ENCODE data around the gene DIS3L2. TPM values are rescaled to one million over a fixed set of nuclear protein-coding genes. Genes with fewer than 3 reads are reported as not detected.
"Not testable (repeated sequence)": the region's sequence is repeated elsewhere in the genome, so short reads cannot be mapped to it uniquely, and the experiment has no call there.

The DIS3L2 gene
- total and polyA plus RNA-seq, 3 experiments from 2014 or later, result 16.4 to 29.5 (median 28.6) TPM

DNA sequence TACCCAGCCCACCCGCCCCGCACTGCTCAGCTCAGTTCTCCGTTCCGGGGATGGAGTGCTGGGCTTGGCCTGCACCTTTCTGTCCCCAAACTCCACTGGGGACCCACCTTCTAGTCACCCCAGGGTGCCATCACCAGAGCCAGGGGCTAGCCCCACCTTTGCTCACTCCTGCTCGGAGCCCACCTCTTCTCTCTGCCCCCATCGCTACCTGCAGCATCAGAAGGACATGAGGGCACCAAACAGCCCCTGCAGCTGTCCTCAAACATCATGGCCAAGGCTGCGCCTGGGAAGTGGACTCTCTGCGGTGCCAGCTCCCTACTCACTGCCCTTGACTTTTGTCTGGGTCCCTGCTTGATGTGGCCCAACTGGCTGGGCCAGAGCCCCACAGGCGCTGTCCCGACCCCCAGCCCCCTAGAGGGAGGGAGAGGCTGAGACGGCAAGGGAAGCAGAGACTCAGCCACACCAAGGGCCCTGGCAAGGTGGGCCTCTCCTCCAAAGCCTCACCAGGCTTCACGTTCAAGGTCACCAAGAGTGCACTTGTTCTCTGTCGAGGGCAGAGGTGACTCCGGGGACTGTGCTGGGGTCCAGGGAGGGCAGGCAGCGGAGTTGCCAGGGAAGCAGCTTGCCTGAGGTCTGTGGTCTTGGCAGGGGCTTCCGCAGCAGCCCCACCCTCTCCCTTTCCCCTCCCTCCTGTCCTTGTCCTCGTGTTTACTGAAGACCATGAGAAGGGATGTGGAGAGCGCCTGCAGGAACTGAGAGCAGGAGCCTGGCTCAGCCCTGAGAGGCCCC, 403.5 kb downstream of the DIS3L2 start:
- peaks cover 16% of the 10 kb centered on the region for H3K4me1 ChIP-seq (ENCODE audit: insufficient read depth, low read length)
- POLR2A ChIA-PET; H3K27ac ChIP-seq (ENCODE audit: low read depth, low read length); H3K27me3 ChIP-seq (ENCODE audit: insufficient read depth, low read length, poor library complexity, severe bottlenecking); H3K9me3 Mint-ChIP-seq; H3K27me3 Mint-ChIP-seq; H3K36me3 Mint-ChIP-seq; H3K36me3 ChIP-seq (ENCODE audit: insufficient read depth, low read length); H3K9me3 ChIP-seq (ENCODE audit: low read length); H3K4me3 ChIP-seq (ENCODE audit: low read length): not testable (repeated sequence)
- H3K27ac Mint-ChIP-seq, result peak overlapping the region in 2 of 8 donors; percentile 45 to 50
- H3K4me1 Mint-ChIP-seq, result peaks cover 9 to 23% (median 11%) of the 10 kb centered on the region in 3 donors
- H3K4me3 Mint-ChIP-seq, result peak overlapping the region in 2 of 7 donors; percentile 20 to 37
- DNase-seq, result peak in 1 of 5 donors; percentile 32
- CTCF ChIA-PET, result interaction anchor here (1.0 kb wide), 1 partner anchor 12 kb away, joined by 3 read pairs; no protein-coding TSS in a partner anchor

DNA sequence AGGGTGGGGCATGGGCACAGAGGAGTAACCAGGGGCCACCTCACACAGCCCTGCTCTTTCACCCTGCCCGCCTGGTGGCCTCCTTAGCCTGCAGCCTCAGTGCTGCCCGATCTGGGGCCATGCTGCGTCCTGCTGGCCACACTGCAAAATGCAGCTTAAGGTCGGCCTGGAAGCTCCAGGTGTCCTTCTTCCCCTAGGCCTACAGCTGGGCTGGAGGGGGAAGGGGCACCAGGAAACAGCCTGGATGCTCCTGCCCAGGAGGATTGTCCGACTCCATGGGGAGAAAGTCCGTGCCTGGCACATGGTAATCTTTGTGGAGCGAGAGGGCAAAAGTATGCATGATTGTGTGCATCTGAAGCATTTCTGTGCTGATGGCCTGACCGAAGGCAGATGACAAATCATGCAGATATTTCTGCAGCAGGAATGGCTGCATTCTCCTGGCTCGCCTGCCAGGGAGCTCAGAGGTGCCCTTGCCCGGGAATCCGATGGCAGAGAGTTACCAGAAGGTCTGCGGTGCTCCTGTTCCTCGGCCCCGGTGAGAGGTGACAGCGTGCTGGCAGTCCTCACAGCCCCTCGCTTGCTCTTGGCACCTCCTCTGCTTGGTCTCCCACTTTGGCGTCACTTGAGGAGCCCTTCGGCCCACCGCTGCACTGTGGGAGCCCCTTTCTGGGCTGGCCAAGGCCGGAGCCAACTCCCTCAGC, 404.3 kb downstream of the DIS3L2 start:
- H3K27ac Mint-ChIP-seq, result no peak overlapping the region
- no peaks in the 10 kb centered on the region for H3K36me3 Mint-ChIP-seq
- H3K9me3 Mint-ChIP-seq, result peaks cover 0 to 1% (median 0%) of the 10 kb centered on the region in 5 donors
- Histone ChIP-seq H3K36me3 (ENCODE audit: insufficient read depth, low read length) (no peaks in the 10 kb centered on the region), H3K9me3 (ENCODE audit: low read length) (no peaks in the 10 kb centered on the region), H3K27ac (ENCODE audit: low read depth, low read length) (no peak overlapping the region), H3K4me3 (ENCODE audit: low read length) (no peak overlapping the region), H3K27me3 (ENCODE audit: insufficient read depth, low read length, poor library complexity, severe bottlenecking) (no peaks in the 10 kb centered on the region), H3K4me1 (ENCODE audit: insufficient read depth, low read length) (peaks cover 16% of the 10 kb centered on the region)
- POLR2A ChIA-PET, result no interaction called here
- peak in 1 of 5 donors; percentile 41 for DNase-seq
- H3K4me1 Mint-ChIP-seq, result peaks cover 9 to 23% (median 11%) of the 10 kb centered on the region in 3 donors
- CTCF ChIA-PET, result no interaction called here
- H3K27me3 Mint-ChIP-seq, result no peaks in the 10 kb centered on the region
- H3K4me3 Mint-ChIP-seq, result peak overlapping the region in 1 of 7 donors; percentile 37

DNA sequence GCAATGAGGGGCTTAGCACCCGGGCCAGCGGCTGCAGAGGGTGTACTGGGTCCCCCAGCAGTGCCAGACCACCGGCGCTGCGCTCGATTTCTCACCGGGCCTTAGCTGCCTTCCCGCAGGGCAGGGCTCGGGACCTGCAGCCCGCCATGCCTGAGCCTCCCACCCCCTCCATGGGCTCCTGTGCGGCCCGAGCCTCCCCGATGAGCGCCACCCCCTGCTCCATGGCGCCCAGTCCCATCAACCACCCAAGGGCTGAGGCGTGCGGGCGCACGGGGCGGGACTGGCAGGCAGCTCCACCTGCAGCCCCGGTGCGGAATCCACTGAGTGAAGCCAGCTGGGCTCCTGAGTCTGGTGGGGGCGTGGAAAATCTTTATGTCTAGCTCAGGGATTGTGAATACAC, 404.9 kb downstream of the DIS3L2 start:
- H3K4me3 ChIP-seq (ENCODE audit: low read length); POLR2A ChIA-PET; H3K9me3 ChIP-seq (ENCODE audit: low read length); H3K36me3 Mint-ChIP-seq; CTCF ChIA-PET; H3K9me3 Mint-ChIP-seq; H3K4me3 Mint-ChIP-seq; H3K27me3 Mint-ChIP-seq; H3K36me3 ChIP-seq (ENCODE audit: insufficient read depth, low read length); H3K27me3 ChIP-seq (ENCODE audit: insufficient read depth, low read length, poor library complexity, severe bottlenecking); H3K27ac ChIP-seq (ENCODE audit: low read depth, low read length): not testable (repeated sequence)
- peak overlapping the region in 1 of 8 donors; percentile 78 for H3K27ac Mint-ChIP-seq
- H3K4me1 ChIP-seq (ENCODE audit: insufficient read depth, low read length), result peaks cover 16% of the 10 kb centered on the region
- DNase-seq, result peak in 1 of 5 donors; percentile 19
- H3K4me1 Mint-ChIP-seq, result peaks cover 9 to 23% (median 11%) of the 10 kb centered on the region in 3 donors

DNA sequence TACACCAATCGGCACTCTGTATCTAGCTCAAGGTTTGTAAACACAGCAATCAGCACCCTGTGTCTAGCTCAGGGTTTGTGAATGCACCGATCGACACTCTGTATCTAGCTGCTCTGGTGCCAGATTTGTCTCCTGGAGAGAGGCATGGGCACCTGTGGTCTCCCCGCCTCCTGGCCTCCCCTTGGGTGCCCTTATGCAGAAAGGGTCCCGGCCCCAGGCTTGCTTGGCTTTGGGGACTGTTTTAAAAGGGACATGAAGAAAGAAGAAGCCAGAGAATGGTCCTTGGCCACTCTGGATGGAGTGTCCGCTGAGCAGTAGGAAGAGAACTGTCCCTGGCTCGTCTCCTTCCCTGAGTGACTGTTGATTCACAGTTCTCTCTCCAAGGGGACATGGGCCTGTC, 405.5 kb downstream of the DIS3L2 start:
- H3K4me1 Mint-ChIP-seq, result peaks cover 9 to 23% (median 11%) of the 10 kb centered on the region in 3 donors
- Histone ChIP-seq H3K9me3 (ENCODE audit: low read length) (no peaks in the 10 kb centered on the region), H3K27ac (ENCODE audit: low read depth, low read length) (no peak overlapping the region), H3K4me1 (ENCODE audit: insufficient read depth, low read length) (peaks cover 16% of the 10 kb centered on the region), H3K27me3 (ENCODE audit: insufficient read depth, low read length, poor library complexity, severe bottlenecking) (no peaks in the 10 kb centered on the region), H3K36me3 (ENCODE audit: insufficient read depth, low read length) (no peaks in the 10 kb centered on the region), H3K4me3 (ENCODE audit: low read length) (no peak overlapping the region)
- H3K9me3 Mint-ChIP-seq, result no peaks in the 10 kb centered on the region
- H3K27me3 Mint-ChIP-seq, result no peaks in the 10 kb centered on the region
- no peaks in the 10 kb centered on the region for H3K36me3 Mint-ChIP-seq
- POLR2A ChIA-PET, result no interaction called here
- H3K4me3 Mint-ChIP-seq, result no peak overlapping the region
- CTCF ChIA-PET, result no interaction called here
- no peak overlapping the region for H3K27ac Mint-ChIP-seq
- peak in 1 of 5 donors; percentile 33 for DNase-seq

DNA sequence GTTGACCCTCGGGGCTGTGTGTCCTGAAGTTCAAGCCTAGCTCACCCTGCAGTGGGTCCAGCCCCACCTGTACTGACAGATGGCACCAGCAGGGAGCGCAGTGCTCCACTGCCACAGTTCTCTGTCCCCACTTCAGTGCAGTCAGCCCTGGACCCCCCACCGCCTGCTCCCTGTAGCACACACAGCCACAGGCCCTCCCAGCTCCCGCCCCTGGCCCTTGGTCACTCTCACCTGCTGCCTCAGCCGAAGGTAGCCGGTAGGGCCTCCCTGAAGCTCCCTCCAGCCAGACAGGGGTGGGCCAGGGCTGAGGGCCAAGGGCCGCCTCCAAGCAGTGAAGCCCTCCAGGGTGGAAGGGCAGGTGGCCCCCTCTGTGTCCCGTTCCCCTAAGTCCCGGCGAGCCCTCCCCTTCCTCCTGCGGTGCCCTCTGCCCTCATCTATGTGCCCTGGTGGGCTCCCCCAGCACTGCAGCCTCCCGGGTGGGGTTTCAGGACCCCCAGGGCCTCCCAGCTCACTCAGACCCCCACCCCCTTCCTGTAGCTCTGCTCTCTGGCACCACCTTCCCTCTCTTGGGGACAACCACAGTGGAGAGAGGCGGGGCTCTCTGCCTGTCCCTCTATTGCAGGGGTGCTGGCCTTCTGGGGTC, 406.2 kb downstream of the DIS3L2 start:
- Mint-ChIP-seq H3K4me1 (peaks cover 9 to 20% (median 11%) of the 10 kb centered on the region in 3 donors), H3K27ac (no peak overlapping the region), H3K9me3 (no peaks in the 10 kb centered on the region), H3K36me3 (no peaks in the 10 kb centered on the region), H3K4me3 (no peak overlapping the region), H3K27me3 (no peaks in the 10 kb centered on the region)
- POLR2A ChIA-PET, result no interaction called here
- CTCF ChIA-PET, result no interaction called here
- Histone ChIP-seq H3K4me1 (ENCODE audit: insufficient read depth, low read length) (peaks cover 11% of the 10 kb centered on the region), H3K9me3 (ENCODE audit: low read length) (no peaks in the 10 kb centered on the region), H3K27ac (ENCODE audit: low read depth, low read length) (no peak overlapping the region), H3K4me3 (ENCODE audit: low read length) (no peak overlapping the region), H3K36me3 (ENCODE audit: insufficient read depth, low read length) (no peaks in the 10 kb centered on the region), H3K27me3 (ENCODE audit: insufficient read depth, low read length, poor library complexity, severe bottlenecking) (no peaks in the 10 kb centered on the region)
- peak in 1 of 5 donors; percentile 25 for DNase-seq

DNA sequence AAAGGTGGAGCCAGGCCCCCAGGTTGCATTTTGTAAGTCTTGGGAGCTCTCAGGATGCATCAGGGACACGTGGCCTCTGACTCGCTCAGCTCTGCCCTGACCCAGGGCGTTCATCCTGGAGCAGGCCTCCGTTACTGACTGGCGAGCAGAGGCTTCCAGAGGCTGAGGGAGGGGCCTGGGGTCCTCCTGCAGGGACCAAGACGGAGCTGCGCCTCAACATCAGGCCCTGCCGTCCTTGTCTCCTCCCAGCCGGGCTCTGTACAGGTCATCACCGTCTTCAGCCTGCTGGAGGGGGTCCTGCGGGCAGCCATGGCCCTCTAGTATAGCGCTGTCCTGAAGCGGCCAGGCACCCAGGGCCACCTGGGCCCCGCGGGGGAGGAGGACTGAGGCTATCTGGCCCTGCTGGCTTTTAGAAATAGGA, 406.8 kb downstream of the DIS3L2 start:
- Histone ChIP-seq H3K27ac (ENCODE audit: low read depth, low read length) (no peak overlapping the region), H3K36me3 (ENCODE audit: insufficient read depth, low read length) (no peaks in the 10 kb centered on the region), H3K9me3 (ENCODE audit: low read length) (no peaks in the 10 kb centered on the region), H3K4me3 (ENCODE audit: low read length) (no peak overlapping the region), H3K27me3 (ENCODE audit: insufficient read depth, low read length, poor library complexity, severe bottlenecking) (no peaks in the 10 kb centered on the region), H3K4me1 (ENCODE audit: insufficient read depth, low read length) (peaks cover 5% of the 10 kb centered on the region)
- H3K4me3 Mint-ChIP-seq, result no peak overlapping the region
- DNase-seq, result peak in 1 of 5 donors; percentile 21
- no peak overlapping the region for H3K27ac Mint-ChIP-seq
- H3K4me1 Mint-ChIP-seq, result peaks cover 9 to 15% (median 11%) of the 10 kb centered on the region in 3 donors
- POLR2A ChIA-PET, result no interaction called here
- H3K9me3 Mint-ChIP-seq, result no peaks in the 10 kb centered on the region
- no peaks in the 10 kb centered on the region for H3K36me3 Mint-ChIP-seq
- no peaks in the 10 kb centered on the region for H3K27me3 Mint-ChIP-seq
- CTCF ChIA-PET, result no interaction called here

DNA sequence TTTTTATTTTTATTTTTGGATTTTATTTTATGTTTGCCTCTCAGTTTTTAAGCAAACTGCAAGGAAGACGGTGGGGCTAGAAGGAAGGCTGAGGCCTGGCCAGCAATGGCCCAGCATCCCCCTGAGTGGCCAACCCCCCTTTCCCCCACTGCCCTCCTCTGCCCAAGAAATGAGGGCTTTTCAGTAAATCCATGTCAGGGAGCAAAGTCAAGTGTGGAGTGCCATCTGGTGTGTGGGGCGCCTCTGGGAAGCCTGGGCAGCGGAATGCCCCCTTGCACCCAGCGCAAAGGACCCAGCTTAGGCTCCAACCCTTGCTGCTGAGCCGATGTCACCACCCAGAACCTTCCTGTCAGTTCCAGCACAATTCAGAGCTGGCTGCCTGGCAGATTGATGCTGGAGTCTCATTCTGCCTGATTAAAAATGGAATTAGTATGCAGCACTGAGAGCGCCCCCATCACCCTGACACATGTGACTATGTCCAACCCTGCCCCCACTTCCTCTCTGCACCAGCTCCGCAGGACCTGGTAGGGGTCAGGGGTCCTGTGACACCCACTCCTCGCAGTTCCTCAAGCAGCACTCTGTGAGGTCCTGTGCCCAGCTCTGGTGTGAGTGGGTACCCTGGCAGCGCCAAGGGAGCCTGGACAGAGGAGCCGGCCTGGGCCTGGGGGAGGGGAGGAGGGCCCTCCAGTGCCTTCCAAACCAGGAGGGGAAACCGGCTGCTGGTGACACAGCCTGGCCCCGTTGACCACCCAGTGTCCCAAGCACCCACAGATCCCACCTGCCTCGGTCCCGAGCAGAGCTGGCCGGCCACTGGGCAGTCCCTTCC, 407.8 kb downstream of the DIS3L2 start:
- H3K4me1 Mint-ChIP-seq, result peaks cover 1 to 5% (median 3%) of the 10 kb centered on the region in 3 donors
- H3K36me3 Mint-ChIP-seq, result peaks cover 0 to 1% (median 0%) of the 10 kb centered on the region in 3 donors
- H3K4me3 Mint-ChIP-seq, result no peak overlapping the region
- no peaks in the 10 kb centered on the region for H3K27me3 ChIP-seq (ENCODE audit: insufficient read depth, low read length, poor library complexity, severe bottlenecking)
- peaks cover 1% of the 10 kb centered on the region for H3K4me1 ChIP-seq (ENCODE audit: insufficient read depth, low read length)
- H3K27ac ChIP-seq (ENCODE audit: low read depth, low read length), result no peak overlapping the region
- no peak overlapping the region for H3K27ac Mint-ChIP-seq
- no peak for DNase-seq
- H3K4me3 ChIP-seq (ENCODE audit: low read length), result no peak overlapping the region
- ChIA-PET CTCF (no interaction called here), POLR2A (no interaction called here)
- H3K27me3 Mint-ChIP-seq, result no peaks in the 10 kb centered on the region
- H3K36me3 ChIP-seq (ENCODE audit: insufficient read depth, low read length), result no peaks in the 10 kb centered on the region
- H3K9me3 Mint-ChIP-seq, result no peaks in the 10 kb centered on the region
- no peaks in the 10 kb centered on the region for H3K9me3 ChIP-seq (ENCODE audit: low read length)

All from CD8-positive, alpha-beta memory T cell (primary cell).